Heart left ventricle (tissue), 13 donors: ENCODE measurements around the gene DPEP1.

Experiments used
- CTCF ChIP-seq, 12 donors: fragments of 200-600 bp; sonication (generic) in 4 of 12; IDR thresholded peaks; one replicate each; pipeline versions ENCODE4 v1.5.0 to v1.8.0; 2018 to 2022; ENCODE audit warnings: antibody characterized with exemption in 12 of 12, mild to moderate bottlenecking in 5 of 12
- POLR2A ChIP-seq, 2 donors: fragments of 450-650 bp; IDR thresholded peaks; one replicate each; pipeline ENCODE4 v1.6.1; 2017; ENCODE audit warnings: antibody characterized with exemption in 2 of 2, mild to moderate bottlenecking in 2 of 2, moderate library complexity in 2 of 2
- donor health status: ischemic (EF 13 %, LVEDD 7.1; RV severe dilation, severe dysfunction).
- donor health status: DM: no; HTN: yes; CAD: no.
- donor health status: DM: no; HTN: no; CAD: no.
- donor health status: ischemic (EF 25% LVEDD 6.9; RV normal size, moderate dysfunction).
- donor health status: ischemic (EF 25% LVEDD 5.7; RV mildly dilated, moderate dysfunction).
- donor health status: ischemic (EF 35%, LVEDD 5.7; RV mildly dilated, moderate dysfunction).
- donor health status: nonischemic (EF 11% LVEDD 7.7; RV severe dilation, severe dysfunction).
- donor health status: DM: yes; HTN: yes; CAD: no.
- donor health status: PGD.
- donor health status: ischemic (EF 29% LVEDD 5.4; RV normal size, mild dysfunction).
- donor health status: nonischemic (EF 23%, LVEDD 6.1; RV moderate dilation, normal function).

GRCh38 chr16:89685916-89686315 lies 72.5 kb downstream of the DPEP1 start:
- TF ChIP-seq CTCF (IDR thresholded peaks at IDR 0.05) (no peak), POLR2A (IDR thresholded peaks at IDR 0.05) (no peak)
